Heart right ventricle (tissue), 16 donors: Measurements from ENCODE around the gene OTX1. TPM values are rescaled to one million over a fixed set of nuclear protein-coding genes. Genes with fewer than 3 reads are reported as not detected.

ENCODE experiments used
- ATAC-seq, 8 donors: fragments of 200-7000 bp; cut with Tn5 transposase; one replicate each; pipeline ENCODE4 v1.9.1; 2020; ENCODE audit warnings: mild to moderate bottlenecking in 8 of 8, moderate library complexity in 8 of 8, moderate number of reproducible peaks in 1 of 8
- DNase-seq, 2 donors: peaks; one replicate each; pipeline ENCODE4 v3.0.0-alpha.2; 2020
- H3K27ac ChIP-seq, 10 donors: fragments of 200-600 bp; sonication (generic) in 2 of 10; one replicate each; pipeline versions ENCODE4 v1.5.0 to v1.8.0; 2020 to 2022; ENCODE audit warnings: mild to moderate bottlenecking in 3 of 10
- H3K27me3 ChIP-seq, 7 donors: fragments of 200-600 bp; one replicate each; pipeline ENCODE4 v1.8.0; 2021 to 2022; ENCODE audit warnings: mild to moderate bottlenecking in 2 of 7
- H3K36me3 ChIP-seq, 9 donors: fragments of 200-600 bp; sonication (generic) in 1 of 9; one replicate each; pipeline versions ENCODE4 v1.5.0 to v1.8.0; 2020 to 2022; ENCODE audit warnings: mild to moderate bottlenecking in 2 of 9
- H3K4me1 ChIP-seq, 9 donors: fragments of 200-600 bp; sonication (generic) in 1 of 9; one replicate each; pipeline versions ENCODE4 v1.5.0 to v1.8.0; 2020 to 2022; ENCODE audit warnings: mild to moderate bottlenecking in 4 of 9
- H3K4me3 ChIP-seq, 10 donors: fragments of 200-600 bp; sonication (generic) in 2 of 10; one replicate each; pipeline versions ENCODE4 v1.5.0 to v1.8.0; 2020 to 2022; ENCODE audit warnings: mild to moderate bottlenecking in 7 of 10, moderate library complexity in 2 of 10
- H3K9me3 ChIP-seq, 11 donors: fragments of 200-600 bp in 10 of 11; sonication (generic) in 2 of 11; one replicate each; pipeline versions ENCODE4 v1.5.0 to v1.8.0; 2013 to 2022; ENCODE audit warnings: mild to moderate bottlenecking in 2 of 11, control low read depth in 1 of 11, moderate library complexity in 1 of 11
- WGBS, 2 donors: extraction: QIAGEN DNeasy Blood & Tissue Kit; methylation state at CpG; one replicate each; pipeline ENCODE4 v1.1.7; 2013; ENCODE audit warnings: inconsistent platforms in 1 of 2; 5-methylcytosine and 5-hydroxymethylcytosine counted together
- intact Hi-C, 10 donors: fragments of 100-400 bp; cut with DNase I; formaldehyde crosslinking; loops; one replicate each; pipeline versions ENCODE4 v1.11.1 to v1.14.2; 2022
- polyA plus RNA-seq, 2 donors: library from polyadenylated mRNA; stranded (reverse); fragments of 200-250 nt; gene quantifications; one replicate each; pipeline ENCODE4 v1.2.3, GENCODE V29; 2013
- total RNA-seq, 10 donors: library from RNA; stranded (reverse); fragmentation: NEBNext Ultra II Directional in 3 of 10; extraction: Animal tissue kit (Norgen Biotek cat#: 25700) in 3 of 10; gene quantifications; one replicate each; pipeline versions ENCODE4 v1.2.1 to v1.2.4, GENCODE V29; 2021 to 2023
- TF ChIP-seq, protein P1 (sequence below), 9 donors: fragments of 200-600 bp; sonication (generic) in 2 of 9; IDR thresholded peaks; one replicate each; pipeline versions ENCODE4 v1.5.0 to v1.8.0; 2021 to 2022; ENCODE audit warnings: antibody characterized with exemption in 9 of 9, mild to moderate bottlenecking in 5 of 9, moderate library complexity in 1 of 9
- donor health status: Arrhythmogenic right ventricular cardiomyopathy.
- donor health status: ischemic (EF 13 %, LVEDD 7.1; RV severe dilation, severe dysfunction).
- donor health status: healthy with polysubstance abuse.
- donor health status: DM: no; HTN: yes; CAD: no.
- donor health status: DM: no; HTN: no; CAD: no.
- donor health status: ischemic (EF 25% LVEDD 6.9; RV normal size, moderate dysfunction).
- donor health status: ischemic (EF 25% LVEDD 5.7; RV mildly dilated, moderate dysfunction).
- donor health status: healthy.
- donor health status: DM: yes; HTN: yes; CAD: no.
- donor health status: Ischemic cardiomyopathy.
- donor health status: ischemic (EF 35%, LVEDD 5.7; RV mildly dilated, moderate dysfunction).
- donor health status: nonischemic (EF 11% LVEDD 7.7; RV severe dilation, severe dysfunction).
- donor health status: DM: yes; HTN: yes; CAD: no.
- donor health status: PGD.
- donor health status: ischemic (EF 29% LVEDD 5.4; RV normal size, mild dysfunction).
- donor health status: nonischemic (EF 23%, LVEDD 6.1; RV moderate dilation, normal function).

Gene OTX1
- total and polyA plus RNA-seq, 12 donors = not detected

DNA sequence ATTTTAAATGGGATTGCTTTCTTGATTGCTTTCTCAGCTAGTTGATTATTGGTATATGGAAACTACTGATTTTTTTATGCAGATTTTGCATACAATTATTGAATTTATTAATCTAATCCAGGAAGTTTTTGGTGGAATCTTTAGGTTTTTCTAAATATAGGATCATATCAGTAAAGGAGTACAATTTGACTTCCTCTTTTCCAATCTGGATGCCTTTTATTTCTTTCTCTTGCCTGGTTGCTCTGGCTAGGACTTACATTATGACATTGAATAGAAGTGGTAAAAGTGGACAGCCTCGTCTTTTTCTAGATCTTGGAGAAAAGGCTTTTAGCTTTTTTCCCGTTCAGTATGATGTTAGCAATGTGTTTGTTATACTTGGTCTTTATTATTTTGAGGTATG lies 51.3 kb downstream of the OTX1 start:
- intact Hi-C loops = no loop called here
- Histone ChIP-seq H3K27me3 (no peaks in the 10 kb centered on the region), H3K9me3 (peaks cover 0 to 56% (median 20%) of the 10 kb centered on the region in 11 donors), H3K4me1 (no peaks in the 10 kb centered on the region), H3K4me3 (no peak overlapping the region), H3K27ac (no peak overlapping the region), H3K36me3 (no peaks in the 10 kb centered on the region)
- WGBS, 2 donors = 77 to 82% methylated on average over 2 of the region's 2 CpGs
- TF ChIP-seq, protein P1, sequence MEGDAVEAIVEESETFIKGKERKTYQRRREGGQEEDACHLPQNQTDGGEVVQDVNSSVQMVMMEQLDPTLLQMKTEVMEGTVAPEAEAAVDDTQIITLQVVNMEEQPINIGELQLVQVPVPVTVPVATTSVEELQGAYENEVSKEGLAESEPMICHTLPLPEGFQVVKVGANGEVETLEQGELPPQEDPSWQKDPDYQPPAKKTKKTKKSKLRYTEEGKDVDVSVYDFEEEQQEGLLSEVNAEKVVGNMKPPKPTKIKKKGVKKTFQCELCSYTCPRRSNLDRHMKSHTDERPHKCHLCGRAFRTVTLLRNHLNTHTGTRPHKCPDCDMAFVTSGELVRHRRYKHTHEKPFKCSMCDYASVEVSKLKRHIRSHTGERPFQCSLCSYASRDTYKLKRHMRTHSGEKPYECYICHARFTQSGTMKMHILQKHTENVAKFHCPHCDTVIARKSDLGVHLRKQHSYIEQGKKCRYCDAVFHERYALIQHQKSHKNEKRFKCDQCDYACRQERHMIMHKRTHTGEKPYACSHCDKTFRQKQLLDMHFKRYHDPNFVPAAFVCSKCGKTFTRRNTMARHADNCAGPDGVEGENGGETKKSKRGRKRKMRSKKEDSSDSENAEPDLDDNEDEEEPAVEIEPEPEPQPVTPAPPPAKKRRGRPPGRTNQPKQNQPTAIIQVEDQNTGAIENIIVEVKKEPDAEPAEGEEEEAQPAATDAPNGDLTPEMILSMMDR (IDR thresholded peaks at IDR 0.05) = no peak
- ATAC-seq (no peak), DNase-seq (no peak)

DNA sequence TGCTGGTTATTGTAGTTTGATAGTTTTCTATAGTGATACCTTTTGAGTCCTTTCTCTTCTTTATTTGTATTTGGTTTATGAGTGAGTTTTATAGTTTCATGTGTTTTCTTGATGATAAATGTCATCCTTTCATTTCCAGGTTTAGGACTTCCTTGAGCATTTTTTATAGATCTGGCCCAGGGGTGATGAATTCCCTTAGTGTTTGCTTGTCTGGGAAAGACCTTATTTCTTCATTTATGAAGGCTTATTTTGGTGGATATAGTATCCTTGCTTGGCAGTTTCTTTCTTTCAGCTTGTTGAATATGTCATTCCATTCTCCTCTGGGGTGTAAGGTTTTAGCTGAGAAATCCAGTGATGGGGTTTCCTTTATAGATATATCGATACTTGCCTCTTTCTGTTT lies 53.9 kb downstream of the OTX1 start:
- ATAC-seq (no peak), DNase-seq (no peak)
- Histone ChIP-seq H3K36me3 (no peaks in the 10 kb centered on the region), H3K9me3 (peaks cover 0 to 56% (median 20%) of the 10 kb centered on the region in 11 donors), H3K27ac (no peak overlapping the region), H3K4me1 (no peaks in the 10 kb centered on the region), H3K27me3 (no peaks in the 10 kb centered on the region), H3K4me3 (no peak overlapping the region)
- WGBS, 2 donors = 93 to 95% methylated on average over 1 of the region's 1 CpG
- intact Hi-C loops = no loop called here
- TF ChIP-seq, protein P1 (IDR thresholded peaks at IDR 0.05) = no peak
